Sciatic nerve (tissue), 2 donors: ENCODE results near the gene MARS1. TPM values are rescaled to one million over a fixed set of nuclear protein-coding genes. Genes with fewer than 3 reads are reported as not detected.
"Not testable (repeated sequence)": the region's sequence is repeated elsewhere in the genome, so short reads cannot be mapped to it uniquely, and the experiment has no call there.

ENCODE experiments used
- ATAC-seq: fragments of 200-7000 bp; cut with Tn5 transposase; one replicate; pipeline ENCODE4 v1.9.1; 2020; ENCODE audit warnings: mild to moderate bottlenecking, moderate library complexity
- DNase-seq: peaks from one replicate; pipeline ENCODE4 v3.0.0-alpha.2; 2020; ENCODE audit warnings: low spot score
- intact Hi-C: fragments of 100-400 bp; cut with DNase I; formaldehyde crosslinking; loops from one replicate; pipeline ENCODE4 v1.14.2; 2022
- microRNA-seq: library from miRNA; unstranded; fragments of <30 nt; microRNA quantifications from one replicate; pipeline ENCODE4 v1.2.0, GENCODE V29; 2020
- total RNA-seq: library from RNA; stranded (reverse); fragmentation: NEBNext Ultra II Directional; extraction: Animal tissue kit (Norgen Biotek cat#: 25700); gene quantifications from one replicate; pipeline ENCODE4 v1.2.1, GENCODE V29; 2021
- donor health status: DM: no; HTN: no; CAD: no.
- donor health status: DM: no; HTN: no; CAD: no.

Gene MARS1
- total RNA-seq, 1 donor from 2014 or later: 121 TPM

GRCh38 chr12:57552835-57553313 lies 65.0 kb downstream of the MARS1 start:
- intact Hi-C loops: loop anchor here (2.0 kb wide), 1 partner anchor 66 kb away; no protein-coding TSS in a partner anchor
- no peak for ATAC-seq
- no peak for DNase-seq

DNA sequence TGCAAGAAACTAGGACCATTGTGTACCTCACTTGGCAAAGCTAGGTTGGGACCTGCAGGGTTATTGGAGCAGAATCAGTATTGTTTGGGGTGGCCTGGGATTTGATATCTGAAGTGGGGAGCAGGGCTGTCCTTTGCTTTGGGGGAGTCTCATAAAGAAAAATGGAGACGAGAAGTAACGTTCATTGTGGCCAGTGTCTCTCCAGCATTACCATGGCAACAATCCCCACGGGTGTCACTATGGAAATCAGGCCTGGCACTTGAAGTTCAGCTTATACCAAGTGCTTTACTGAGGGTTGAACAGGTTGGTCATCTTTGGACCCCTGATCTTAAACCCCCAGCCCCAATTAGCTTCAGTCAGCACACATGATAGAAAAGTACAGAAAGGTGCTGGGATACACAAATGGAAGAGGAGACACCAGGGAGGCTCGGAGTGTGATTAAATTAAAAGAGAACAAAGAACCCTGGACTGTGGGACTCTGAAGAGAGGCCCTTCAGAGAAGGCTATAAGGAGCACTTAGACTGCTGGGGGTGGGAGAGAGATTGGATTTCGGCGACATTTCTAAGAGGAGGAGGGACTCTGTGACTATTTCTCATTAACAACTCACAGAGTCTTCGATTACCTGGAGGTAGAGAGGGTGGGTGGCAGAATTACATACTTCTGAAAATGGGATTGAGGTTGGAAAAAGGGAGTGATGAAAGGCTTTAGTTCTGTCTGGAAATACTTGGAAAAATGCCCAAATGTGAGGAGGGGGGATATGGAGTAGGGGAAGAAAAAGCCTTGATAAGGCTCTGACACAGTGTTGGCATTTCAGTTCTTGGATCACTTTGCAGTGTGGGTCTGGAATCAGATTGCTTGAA lies 65.7 kb downstream of the MARS1 start:
- no peak for ATAC-seq
- intact Hi-C loops: loop anchor here (2.0 kb wide), 1 partner anchor 67 kb away; no protein-coding TSS in a partner anchor
- no peak for DNase-seq

- ATAC-seq: no peak
- intact Hi-C loops: no loop called here
- no peak for DNase-seq
Observed at GRCh38 chr12:57554453-57554852, 66.6 kb downstream of the MARS1 start.

DNA sequence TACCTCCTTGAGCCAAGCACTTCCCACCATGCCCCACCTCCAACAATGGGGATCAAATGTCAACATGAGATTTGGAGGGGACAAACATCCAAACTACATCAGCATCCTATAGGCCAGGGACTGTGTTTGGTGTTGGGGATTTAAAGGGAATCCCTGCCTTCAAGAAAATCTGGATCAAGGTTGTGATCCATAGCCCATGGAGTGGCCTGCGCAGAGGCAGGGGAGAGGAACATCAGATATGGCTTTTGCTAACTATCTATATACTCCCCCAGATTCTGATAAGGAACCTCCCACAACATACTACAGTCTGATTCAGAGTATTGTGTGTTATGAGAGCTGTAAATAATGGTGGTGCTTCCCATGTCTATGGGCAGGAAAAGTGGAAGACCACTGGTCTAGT lies 67.0 kb downstream of the MARS1 start:
- no peak for ATAC-seq
- no peak for DNase-seq
- intact Hi-C loops: no loop called here

- no peak for ATAC-seq
- intact Hi-C loops: no loop called here
- DNase-seq: no peak
Observed at GRCh38 chr12:57558864-57559263, 71.0 kb downstream of the MARS1 start.

DNA sequence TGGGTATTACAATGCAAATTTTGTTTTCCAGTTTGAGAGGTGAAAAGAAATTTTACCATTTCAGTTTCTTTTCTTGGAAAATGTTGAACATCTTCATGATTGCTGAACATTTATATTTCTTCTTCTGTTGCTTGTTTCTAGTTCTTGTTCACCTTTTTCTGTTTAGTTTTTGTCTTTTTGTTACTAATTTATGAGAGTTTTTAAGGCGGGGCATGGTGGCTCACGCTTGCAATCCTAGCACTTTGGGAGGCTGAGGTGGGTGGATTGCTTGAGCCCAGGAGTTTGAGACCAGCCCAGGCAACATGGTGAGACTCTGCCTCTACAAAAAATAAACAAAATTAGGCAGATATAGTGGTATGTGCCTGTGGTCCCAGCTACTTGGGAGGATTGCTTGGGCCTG lies 72.6 kb downstream of the MARS1 start:
- DNase-seq (no peak), ATAC-seq (no peak)
- intact Hi-C loops: no loop called here

- DNase-seq, ATAC-seq, intact Hi-C loops: not testable (repeated sequence)
Observed at GRCh38 chr12:57561117-57561516, 73.2 kb downstream of the MARS1 start.

GRCh38 chr12:57563358-57563757 lies 75.5 kb downstream of the MARS1 start:
- no peak for DNase-seq
- ATAC-seq: no peak
- intact Hi-C loops: no loop called here

DNA sequence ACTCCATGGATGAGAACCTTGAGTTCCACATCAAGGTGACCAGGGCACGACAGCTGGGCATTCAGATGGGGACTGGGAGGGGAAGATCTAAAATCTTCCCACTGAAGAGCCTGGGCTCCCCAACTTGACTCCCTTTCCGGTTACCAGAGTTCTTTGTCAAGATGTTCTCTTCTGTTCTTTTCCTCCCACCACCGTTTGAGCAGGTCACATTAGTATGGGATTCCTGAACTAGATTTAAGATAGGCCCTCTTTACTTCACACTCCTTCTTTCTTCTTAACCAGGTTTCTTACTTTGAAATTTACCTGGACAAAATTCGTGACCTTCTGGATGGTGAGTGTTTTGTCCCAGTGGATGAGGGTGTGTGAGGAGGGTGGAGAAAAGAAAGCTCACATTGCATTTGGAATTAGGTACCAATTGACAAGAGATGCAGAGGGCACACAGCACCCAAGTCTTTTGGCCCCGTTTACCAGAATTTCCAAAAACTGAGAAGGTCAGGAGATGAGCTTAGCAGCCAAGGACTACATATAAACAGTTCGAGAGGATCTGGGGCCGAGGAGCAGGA lies 76.4 kb downstream of the MARS1 start:
- intact Hi-C loops: no loop called here
- DNase-seq: no peak
- no peak for ATAC-seq

Small RNA genes within 50 kb of the gene (microRNA-seq; reads per million reads assigned to microRNA genes)
- gene MIR616 (not detected), gene MIR6758 (not detected)

Other genes starting within 250 kb of the MARS1 start
- 1.9 TPM for gene STAC3, start 236.9 kb upstream of the MARS1 start, total RNA-seq
- 89.6 TPM for gene R3HDM2, start 57.0 kb upstream of the MARS1 start, total RNA-seq
- gene INHBC, start 53.3 kb upstream of the MARS1 start, total RNA-seq: not detected
- gene INHBE, start 32.8 kb upstream of the MARS1 start, total RNA-seq: not detected
- 47.7 TPM for gene GLI1, start 28.3 kb upstream of the MARS1 start, total RNA-seq
- 30.8 TPM for gene ARHGAP9, start 8.2 kb upstream of the MARS1 start, total RNA-seq
- 34.0 TPM for gene DDIT3, start 32.4 kb downstream of the MARS1 start, total RNA-seq
- gene MBD6, start 34.8 kb downstream of the MARS1 start, total RNA-seq: 76.2 TPM
- gene DCTN2, start 59.1 kb downstream of the MARS1 start, total RNA-seq: 104 TPM
- gene KIF5A, start 62.0 kb downstream of the MARS1 start, total RNA-seq: 5.6 TPM
- gene PIP4K2C, start 103.1 kb downstream of the MARS1 start, total RNA-seq: 26.0 TPM
- 42.9 TPM for gene DTX3, start 116.8 kb downstream of the MARS1 start, total RNA-seq
- 61.3 TPM for gene ARHGEF25, start 123.4 kb downstream of the MARS1 start, total RNA-seq
- gene B4GALNT1, start 145.1 kb downstream of the MARS1 start, total RNA-seq: 16.6 TPM
- gene OS9, start 206.1 kb downstream of the MARS1 start, total RNA-seq: 230 TPM